ENCODE measurements around the gene ARHGEF4. TPM values are rescaled to one million over a fixed set of nuclear protein-coding genes. Genes with fewer than 3 reads are reported as not detected.

Gene ARHGEF4
- polyA plus RNA-seq, 3 donors: 0.05 TPM; not detected in 2

- intact Hi-C loops (cut with micrococcal nuclease): no loop called here
- Histone ChIP-seq H3K27ac (ENCODE audit: low read depth in 1 of 2, low read length in 2 of 2) (no peak overlapping the region), H3K4me3 (replicated peaks in 1 of 3; ENCODE audit: low read depth in 2 of 3, low read length in 3 of 3) (no peak overlapping the region), H3K9ac (ENCODE audit: insufficient read depth, low read length, poor library complexity, severe bottlenecking) (no peak overlapping the region), H2AFZ (ENCODE audit: insufficient read depth, low read depth, low read length, poor library complexity, severe bottlenecking) (no peak overlapping the region), H3K4me2 (replicated peaks; ENCODE audit: extremely low read depth, low read length, poor library complexity, severe bottlenecking) (no peak overlapping the region), H3K4me1 (ENCODE audit: control insufficient read depth in 1 of 2, insufficient read depth in 2 of 2, low read length in 2 of 2) (no peaks in the 10 kb centered on the region), H3K27me3 (ENCODE audit: control insufficient read depth in 2 of 2, insufficient read depth in 2 of 2, low read length in 2 of 2) (peaks cover 0 to 14% of the 10 kb centered on the region in 2 donors), H3K79me2 (ENCODE audit: insufficient read depth, low read length) (no peaks in the 10 kb centered on the region), H3K9me3 (replicated peaks in 1 of 2; ENCODE audit: control insufficient read depth in 1 of 2, insufficient read depth in 1 of 2, low read length in 2 of 2) (peaks cover 0 to 2% of the 10 kb centered on the region in 2 donors), H3K36me3 (replicated peaks in 1 of 2; ENCODE audit: control insufficient read depth in 1 of 2, insufficient read depth in 2 of 2, low read length in 2 of 2) (no peaks in the 10 kb centered on the region), H4K20me1 (ENCODE audit: insufficient read depth, low read length) (no peaks in the 10 kb centered on the region)
- Mint-ChIP-seq H3K4me1 (no peaks in the 10 kb centered on the region), H3K36me3 (no peaks in the 10 kb centered on the region), H3K27me3 (ENCODE audit: low read depth in 3 of 3) (peaks cover 13 to 39% (median 17%) of the 10 kb centered on the region in 3 donors), H3K4me3 (no peak overlapping the region), H3K9me3 (peaks cover 0 to 3% (median 0%) of the 10 kb centered on the region in 7 donors), H3K27ac (no peak overlapping the region)
- TF ChIP-seq CTCF (IDR thresholded peaks at IDR 0.05): no peak
- WGBS (ENCODE audit: insufficient coverage): 66% methylated on average over 2 of the region's 4 CpGs
- no peak for DNase-seq
These were observed 75.8 kb downstream of the ARHGEF4 start for GRCh38 chr2:130912471-130912870.

- Mint-ChIP-seq H3K27ac (no peak overlapping the region), H3K4me3 (no peak overlapping the region), H3K36me3 (no peaks in the 10 kb centered on the region), H3K9me3 (peaks cover 0 to 2% (median 0%) of the 10 kb centered on the region in 7 donors), H3K27me3 (ENCODE audit: low read depth in 3 of 3) (peaks cover 16 to 46% (median 17%) of the 10 kb centered on the region in 3 donors), H3K4me1 (no peaks in the 10 kb centered on the region)
- WGBS (ENCODE audit: insufficient coverage): 100% methylated on average over 5 of the region's 6 CpGs
- Histone ChIP-seq H3K36me3 (replicated peaks in 1 of 2; ENCODE audit: control insufficient read depth in 1 of 2, insufficient read depth in 2 of 2, low read length in 2 of 2) (no peaks in the 10 kb centered on the region), H3K9me3 (replicated peaks in 1 of 2; ENCODE audit: control insufficient read depth in 1 of 2, insufficient read depth in 1 of 2, low read length in 2 of 2) (no peaks in the 10 kb centered on the region), H4K20me1 (ENCODE audit: insufficient read depth, low read length) (no peaks in the 10 kb centered on the region), H2AFZ (ENCODE audit: insufficient read depth, low read depth, low read length, poor library complexity, severe bottlenecking) (no peak overlapping the region), H3K27me3 (ENCODE audit: control insufficient read depth in 2 of 2, insufficient read depth in 2 of 2, low read length in 2 of 2) (peaks cover 0 to 14% of the 10 kb centered on the region in 2 donors), H3K4me3 (replicated peaks in 1 of 3; ENCODE audit: low read depth in 2 of 3, low read length in 3 of 3) (no peak overlapping the region), H3K4me2 (replicated peaks; ENCODE audit: extremely low read depth, low read length, poor library complexity, severe bottlenecking) (no peak overlapping the region), H3K9ac (ENCODE audit: insufficient read depth, low read length, poor library complexity, severe bottlenecking) (no peak overlapping the region), H3K79me2 (ENCODE audit: insufficient read depth, low read length) (no peaks in the 10 kb centered on the region), H3K27ac (ENCODE audit: low read depth in 1 of 2, low read length in 2 of 2) (no peak overlapping the region), H3K4me1 (ENCODE audit: control insufficient read depth in 1 of 2, insufficient read depth in 2 of 2, low read length in 2 of 2) (no peaks in the 10 kb centered on the region)
- no peak for TF ChIP-seq CTCF (IDR thresholded peaks at IDR 0.05)
- no peak for DNase-seq
- intact Hi-C loops (cut with micrococcal nuclease): no loop called here
These were observed 77.2 kb downstream of the ARHGEF4 start for GRCh38 chr2:130913891-130914290.

All from CD14-positive monocyte (primary cell).